Neural cell (in vitro differentiated cells): ENCODE data around the gene RPS3. TPM values are rescaled to one million over a fixed set of nuclear protein-coding genes. Genes with fewer than 3 reads are reported as not detected.

Source experiments
- H2AFZ ChIP-seq: fragments of 200-600, 300-800 bp; sonication (generic), shearing (Covaris generic); 2 replicates; pipeline ENCODE4 v1.6.0; 2014; ENCODE audit warnings: low read depth, mild to moderate bottlenecking, antibody characterized with exemption, low read length, moderate library complexity
- H3F3A ChIP-seq: fragments of 200-600 bp; shearing (Covaris generic); 2 replicates; pipeline ENCODE4 v1.6.1; 2016; ENCODE audit warnings: mild to moderate bottlenecking, moderate library complexity, mixed read lengths, antibody characterized with exemption, low read length; ENCODE audit not compliant: insufficient read depth, poor library complexity, severe bottlenecking
- H3K27ac ChIP-seq: fragments of 200-600, 300-800 bp; sonication (generic), shearing (Covaris generic); 2 replicates; pipeline ENCODE4 v1.5.1; 2014; ENCODE audit warnings: mild to moderate bottlenecking, low read length, moderate library complexity
- H3K27me3 ChIP-seq: fragments of 300-800, 200-600 bp; sonication (generic), shearing (Covaris generic); 2 replicates; pipeline ENCODE4 v1.6.0; 2014; ENCODE audit warnings: mild to moderate bottlenecking, low read depth, low read length, moderate library complexity; ENCODE audit not compliant: insufficient read depth
- H3K36me3 ChIP-seq: fragments of 300-800, 200-600 bp; sonication (generic), shearing (Covaris generic); 2 replicates; pipeline ENCODE4 v1.5.1; 2014; ENCODE audit warnings: mild to moderate bottlenecking, antibody characterized with exemption, low read length, moderate library complexity; ENCODE audit not compliant: insufficient read depth
- H3K4me2 ChIP-seq: fragments of 300-800, 200-600 bp; sonication (generic), shearing (Covaris generic); 2 replicates; pipeline ENCODE4 v1.6.0; 2014; ENCODE audit warnings: mild to moderate bottlenecking, low read length
- H3K4me3 ChIP-seq: fragments of 300-800, 200-600 bp; sonication (generic), shearing (Covaris generic); 2 replicates; pipeline ENCODE4 v1.5.1; 2014; ENCODE audit warnings: mild to moderate bottlenecking, low read length, moderate library complexity
- H3K79me2 ChIP-seq: fragments of 200-600 bp; shearing (Covaris generic); replicated peaks from 2 replicates; pipeline ENCODE4 v1.6.0; 2014; ENCODE audit warnings: mild to moderate bottlenecking, low read length, moderate library complexity; ENCODE audit not compliant: insufficient read depth
- H3K9ac ChIP-seq: fragments of 300-800, 200-600 bp; sonication (generic), shearing (Covaris generic); 2 replicates; pipeline ENCODE4 v1.6.1; 2016; ENCODE audit warnings: mild to moderate bottlenecking, low read length, mixed read lengths
- H3K9me2 ChIP-seq: fragments of 200-600 bp; shearing (Covaris generic); 2 replicates; pipeline ENCODE4 v1.6.1; 2016; ENCODE audit warnings: mild to moderate bottlenecking, low read length, mixed read lengths; ENCODE audit not compliant: insufficient read depth
- H3K9me3 ChIP-seq: fragments of 200-600, 300-800 bp; sonication (generic), shearing (Covaris generic); 2 replicates; pipeline ENCODE4 v1.6.1; 2016; ENCODE audit warnings: mild to moderate bottlenecking, mixed run types, low read length, moderate library complexity, mixed read lengths
- H4K20me1 ChIP-seq: fragments of 200-600 bp; shearing (Covaris generic); 2 replicates; pipeline ENCODE4 v1.6.1; 2016; ENCODE audit warnings: mild to moderate bottlenecking, mixed run types; ENCODE audit not compliant: insufficient read depth
- CTCF ChIP-seq: fragments of 450-650 bp; IDR thresholded peaks from 2 replicates; pipeline ENCODE4 v1.5.1; 2014; ENCODE audit warnings: antibody characterized with exemption, mild to moderate bottlenecking, moderate library complexity; ENCODE audit not compliant: poor library complexity, severe bottlenecking
- EP300 ChIP-seq: fragments of 450-650 bp; conservative IDR thresholded peaks from 2 replicates; pipeline ENCODE4 v1.6.1; 2014; ENCODE audit warnings: antibody characterized with exemption, mild to moderate bottlenecking, moderate library complexity; ENCODE audit not compliant: poor library complexity, severe bottlenecking
- EZH2 ChIP-seq: fragments of 200-600, 300-800 bp; shearing (Covaris generic), sonication (generic); IDR thresholded peaks from 2 replicates; pipeline ENCODE4 v1.6.1; 2014; ENCODE audit warnings: antibody characterized with exemption, low read length, borderline replicate concordance, mild to moderate bottlenecking; ENCODE audit not compliant: insufficient read depth, poor library complexity, severe bottlenecking
- MXI1 ChIP-seq: fragments of 450-650 bp; conservative IDR thresholded peaks from 2 replicates; pipeline ENCODE4 v1.6.1; 2014; ENCODE audit warnings: antibody characterized with exemption, mild to moderate bottlenecking; ENCODE audit not compliant: poor library complexity, severe bottlenecking
- POLR2AphosphoS5 ChIP-seq: IDR thresholded peaks from 2 replicates; pipeline ENCODE4 v1.6.1; 2012
- RAD21 ChIP-seq: fragments of 450-650 bp; conservative IDR thresholded peaks from 2 replicates; pipeline ENCODE4 v1.6.1; 2014; ENCODE audit warnings: antibody characterized with exemption, mild to moderate bottlenecking, moderate library complexity
- REST ChIP-seq: IDR thresholded peaks from 2 replicates; pipeline ENCODE4 v1.6.1; 2012; ENCODE audit warnings: borderline replicate concordance
- SMC3 ChIP-seq: fragments of 450-650 bp; conservative IDR thresholded peaks from 2 replicates; pipeline ENCODE4 v1.6.1; 2014; ENCODE audit warnings: antibody characterized with exemption, mild to moderate bottlenecking, moderate library complexity; ENCODE audit not compliant: poor library complexity
- TAF1 ChIP-seq: IDR thresholded peaks from 2 replicates; pipeline ENCODE4 v1.6.1; 2012; ENCODE audit warnings: low read depth
- polyA plus RNA-seq: library from polyadenylated mRNA; depleted of rRNA; stranded (reverse); fragments of >200 nt; gene quantifications from 2 replicates; pipeline ENCODE4 v1.2.3, GENCODE V29; 2014

Gene RPS3
- polyA plus RNA-seq, 1 donor from 2014 or later, result 1,440 TPM

- Histone ChIP-seq H3K9me2 (no peaks in the 10 kb centered on the region), H4K20me1 (no peaks in the 10 kb centered on the region), H3K9ac (no peak overlapping the region), H3K27me3 (no peaks in the 10 kb centered on the region), H2AFZ (no peak overlapping the region), H3K4me3 (no peak overlapping the region), H3K4me2 (no peak overlapping the region), H3F3A (no peaks in the 10 kb centered on the region), H3K36me3 (no peaks in the 10 kb centered on the region), H3K79me2 (no peaks in the 10 kb centered on the region), H3K27ac (no peak overlapping the region), H3K9me3 (no peaks in the 10 kb centered on the region)
- TF ChIP-seq REST (no peak), EP300 (no peak), RAD21 (no peak), POLR2AphosphoS5 (no peak)
Measured at GRCh38 chr11:75371949-75372876, 27.1 kb upstream of the RPS3 start.

- Histone ChIP-seq H2AFZ (no peak overlapping the region), H3K9me2 (no peaks in the 10 kb centered on the region), H3K4me3 (no peak overlapping the region), H3K79me2 (no peaks in the 10 kb centered on the region), H3K9me3 (no peaks in the 10 kb centered on the region), H3K36me3 (no peaks in the 10 kb centered on the region), H3F3A (no peaks in the 10 kb centered on the region), H3K9ac (no peak overlapping the region), H4K20me1 (no peaks in the 10 kb centered on the region), H3K27me3 (no peaks in the 10 kb centered on the region), H3K4me2 (no peak overlapping the region), H3K27ac (no peak overlapping the region)
- TF ChIP-seq MXI1 (no peak), POLR2AphosphoS5 (no peak), EP300 (no peak), EZH2 (no peak), RAD21 (no peak), CTCF (no peak), SMC3 (no peak), REST (no peak), TAF1 (no peak)
Measured at GRCh38 chr11:75373201-75373600, 26.1 kb upstream of the RPS3 start.
